Cardiac muscle cell (in vitro differentiated cells and primary cell): ENCODE data around the gene UBE2D2. TPM values are rescaled to one million over a fixed set of nuclear protein-coding genes. Genes with fewer than 3 reads are reported as not detected.
A peak's percentile ranks its signal among the peaks of the same experiment; 100 is the strongest.

Experiments used
- DNase-seq, 2 donors: peaks; one replicate each; pipeline versions ENCODE4 v3.0.0 to v3.0.0-alpha.2; 2010 to 2017; ENCODE audit warnings: low read depth in 1 of 2, low spot score in 1 of 2
- H3K27ac ChIP-seq: fragments of 200-600 bp; sonication (generic); 2 replicates; pipeline ENCODE4 v1.5.1; 2016
- H3K27me3 ChIP-seq: fragments of 200-600 bp; sonication (generic); 2 replicates; pipeline ENCODE4 v1.6.0; 2016; ENCODE audit warnings: control low read depth
- H3K36me3 ChIP-seq: fragments of 200-600 bp; sonication (generic); 2 replicates; pipeline ENCODE4 v1.5.1; 2016; ENCODE audit warnings: control low read depth
- H3K4me1 ChIP-seq: fragments of 200-600 bp; sonication (generic); 2 replicates; pipeline ENCODE4 v1.8.1; 2017; ENCODE audit warnings: low read depth, mild to moderate bottlenecking, mixed run types
- H3K4me3 ChIP-seq: fragments of 200-600 bp; sonication (generic); 2 replicates; pipeline ENCODE4 v1.5.1; 2016; ENCODE audit warnings: mild to moderate bottlenecking
- H3K9me3 ChIP-seq: fragments of 200-600 bp; sonication (generic); 2 replicates; pipeline ENCODE4 v1.5.1; 2017; ENCODE audit warnings: low read depth, mild to moderate bottlenecking, control low read depth
- CTCF ChIP-seq: IDR thresholded peaks from 2 replicates; pipeline ENCODE4 v1.5.1; 2012; ENCODE audit warnings: low read depth, mild to moderate bottlenecking, low read length
- polyA plus RNA-seq: library from polyadenylated mRNA; unstranded; fragments of >200 nt; fragmentation: Nextera tagmentation; extraction: Ambion mirVana; gene quantifications from 2 replicates; pipeline ENCODE4 v1.2.1, GENCODE V29; 2016
- total RNA-seq: library from RNA; depleted of rRNA; stranded (reverse); fragments of >200 nt; gene quantifications from 2 replicates; pipeline ENCODE4 v1.2.3, GENCODE V29; 2016

UBE2D2 gene
- total and polyA plus RNA-seq, 2 experiments from 2014 or later, result 236 to 338 TPM

DNA sequence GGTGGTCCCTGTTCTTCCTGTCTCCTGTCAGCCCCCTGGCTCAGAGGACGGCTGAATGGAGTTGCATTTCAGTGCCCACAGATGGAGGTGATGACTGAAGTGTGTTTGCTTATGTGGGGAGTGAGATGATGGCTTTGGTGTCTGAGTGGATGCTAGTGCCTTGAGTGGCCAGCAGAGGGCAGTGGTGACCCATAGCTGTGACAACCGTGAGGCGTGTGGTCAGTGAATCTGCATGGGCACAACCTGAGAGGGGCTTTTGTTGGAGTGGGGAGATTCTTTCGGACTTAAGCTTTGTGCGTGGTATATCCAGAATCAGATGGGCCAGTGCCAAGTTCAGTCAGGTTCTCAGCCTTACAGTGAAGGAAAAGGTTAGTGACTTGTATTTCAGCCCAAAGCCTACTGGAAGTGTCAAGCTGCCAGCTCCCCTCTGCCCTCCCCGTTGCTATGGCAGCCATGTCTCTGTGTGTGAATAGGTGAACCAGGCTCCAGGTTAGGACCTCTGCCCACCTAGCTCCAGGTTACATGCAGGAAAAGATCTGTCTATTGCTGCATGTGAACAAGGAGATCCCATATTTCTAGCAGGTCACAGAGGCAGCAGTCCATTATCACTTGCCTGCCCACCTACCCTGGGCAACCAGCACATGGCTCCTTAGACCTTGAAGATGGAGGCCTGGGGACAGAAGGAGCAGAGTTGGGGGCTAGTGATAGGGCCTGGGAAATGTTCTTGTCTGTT, 72.3 kb downstream of the UBE2D2 start:
- Histone ChIP-seq H3K27me3 (no peaks in the 10 kb centered on the region), H3K36me3 (no peaks in the 10 kb centered on the region), H3K9me3 (no peaks in the 10 kb centered on the region), H3K4me1 (peaks cover 25% of the 10 kb centered on the region), H3K4me3 (no peak overlapping the region), H3K27ac (no peak overlapping the region)
- peak; percentile 95 for TF ChIP-seq CTCF
- peak; percentile 80 to 83 for DNase-seq

GRCh38 chr5:139634028-139634325, 72.8 kb downstream of the UBE2D2 start:
- Histone ChIP-seq H3K36me3 (no peaks in the 10 kb centered on the region), H3K4me1 (peaks cover 27% of the 10 kb centered on the region), H3K27me3 (no peaks in the 10 kb centered on the region), H3K4me3 (no peak overlapping the region), H3K27ac (no peak overlapping the region), H3K9me3 (no peaks in the 10 kb centered on the region)
- no peak for TF ChIP-seq CTCF
- no peak for DNase-seq

- Histone ChIP-seq H3K9me3 (no peaks in the 10 kb centered on the region), H3K27ac (no peak overlapping the region), H3K4me3 (no peak overlapping the region), H3K36me3 (no peaks in the 10 kb centered on the region), H3K4me1 (peaks cover 27% of the 10 kb centered on the region), H3K27me3 (no peaks in the 10 kb centered on the region)
- no peak for TF ChIP-seq CTCF
- no peak for DNase-seq
Observed at GRCh38 chr5:139634541-139634940, 73.4 kb downstream of the UBE2D2 start.

GRCh38 chr5:139635191-139635590, 74.1 kb downstream of the UBE2D2 start:
- Histone ChIP-seq H3K36me3 (no peaks in the 10 kb centered on the region), H3K4me3 (no peak overlapping the region), H3K27ac (no peak overlapping the region), H3K4me1 (peaks cover 27% of the 10 kb centered on the region), H3K27me3 (no peaks in the 10 kb centered on the region), H3K9me3 (no peaks in the 10 kb centered on the region)
- DNase-seq, result no peak
- TF ChIP-seq CTCF, result no peak

- peak overlapping the region; percentile 41 for H3K27ac ChIP-seq
- no peak overlapping the region for H3K4me3 ChIP-seq
- H3K4me1 ChIP-seq, result peaks cover 27% of the 10 kb centered on the region
- no peaks in the 10 kb centered on the region for H3K36me3 ChIP-seq
- DNase-seq, result peak; percentile 87 to 97
- H3K9me3 ChIP-seq, result no peaks in the 10 kb centered on the region
- H3K27me3 ChIP-seq, result no peaks in the 10 kb centered on the region
- peak; percentile 74 for TF ChIP-seq CTCF
Observed at GRCh38 chr5:139635606-139636206, 74.6 kb downstream of the UBE2D2 start.
